CD4-positive, alpha-beta T cell treated with Interleukin-15 for 1 hour (primary cell): ENCODE results near the gene SCLY.
A peak's percentile ranks its signal among the peaks of the same experiment; 100 is the strongest.
"Not testable (repeated sequence)": the region's sequence is repeated elsewhere in the genome, so short reads cannot be mapped to it uniquely, and the experiment has no call there.

ENCODE experiments used
- DNase-seq: peaks from one replicate; pipeline ENCODE4 v3.0.0-alpha.2; 2020

The SCLY gene

GRCh38 chr2:238060542-238061314 lies at the start of gene SCLY:
Gene SCLY (plus strand): TSS chr2:238061001. CDS start chr2:238061055, 54 bp downstream.
- DNase-seq: peak; percentile 98

GRCh38 chr2:238013806-238014205 lies 47.0 kb upstream of the SCLY start:
- DNase-seq: no peak

- DNase-seq: no peak
Measured at GRCh38 chr2:238015705-238016104, 45.1 kb upstream of the SCLY start.

- DNase-seq: no peak
Measured at GRCh38 chr2:238016526-238016925, 44.3 kb upstream of the SCLY start.

- DNase-seq: no peak
Measured at GRCh38 chr2:238019962-238020361, 40.8 kb upstream of the SCLY start.

GRCh38 chr2:238020816-238021215 lies 40.0 kb upstream of the SCLY start:
- no peak for DNase-seq

GRCh38 chr2:238021327-238021726 lies 39.5 kb upstream of the SCLY start:
- DNase-seq: no peak

GRCh38 chr2:238022594-238023157 lies 38.1 kb upstream of the SCLY start:
- DNase-seq: no peak

GRCh38 chr2:238023608-238024007 lies 37.2 kb upstream of the SCLY start:
- no peak for DNase-seq

- no peak for DNase-seq
Measured at GRCh38 chr2:238024986-238025385, 35.8 kb upstream of the SCLY start.

- no peak for DNase-seq
Measured at GRCh38 chr2:238025741-238026360, 35.0 kb upstream of the SCLY start.

- no peak for DNase-seq
Measured at GRCh38 chr2:238027058-238027457, 33.7 kb upstream of the SCLY start.

- DNase-seq: no peak
Measured at GRCh38 chr2:238027591-238028415, 33.0 kb upstream of the SCLY start.

- DNase-seq: no peak
Measured at GRCh38 chr2:238029853-238030252, 30.9 kb upstream of the SCLY start.

GRCh38 chr2:238030422-238031155 lies 30.2 kb upstream of the SCLY start:
- DNase-seq: no peak

- DNase-seq: no peak
Measured at GRCh38 chr2:238031751-238032150, 29.1 kb upstream of the SCLY start.

- DNase-seq: no peak
Measured at GRCh38 chr2:238032755-238033337, 28.0 kb upstream of the SCLY start.

GRCh38 chr2:238033991-238034390 lies 26.8 kb upstream of the SCLY start:
- DNase-seq: not testable (repeated sequence)

- no peak for DNase-seq
Measured at GRCh38 chr2:238038203-238038602, 22.6 kb upstream of the SCLY start.

GRCh38 chr2:238039151-238039550 lies 21.6 kb upstream of the SCLY start:
- DNase-seq: no peak

- no peak for DNase-seq
Measured at GRCh38 chr2:238039985-238040384, 20.8 kb upstream of the SCLY start.

- no peak for DNase-seq
Measured at GRCh38 chr2:238040918-238041317, 19.9 kb upstream of the SCLY start.
